ENCODE measurements around the gene GJD4. TPM values are rescaled to one million over a fixed set of nuclear protein-coding genes. Genes with fewer than 3 reads are reported as not detected.

GJD4 gene
- total and polyA plus RNA-seq, 12 donors, result 0.03 TPM; not detected in 11

- peak in 1 of 8 donors; percentile 20 for ATAC-seq
- intact Hi-C loops (cut with DNase I), result loop anchor here in 1 of 10 donors (10.0 kb wide), 1 partner anchor 363 kb away; no protein-coding TSS in a partner anchor
- peaks cover 0 to 11% (median 10%) of the 10 kb centered on the region in 9 donors for H3K4me1 ChIP-seq
- H3K27me3 ChIP-seq, result peaks cover 0 to 66% (median 36%) of the 10 kb centered on the region in 7 donors
- H3K36me3 ChIP-seq, result no peaks in the 10 kb centered on the region
- peak overlapping the region; percentile 40 to 73 (median 53) for H3K4me3 ChIP-seq
- no peak for TF ChIP-seq CTCF (IDR thresholded peaks at IDR 0.05)
- DNase-seq, result no peak
- no peaks in the 10 kb centered on the region for H3K9me3 ChIP-seq
- 54 to 67% methylated on average over 16 of the region's 16 CpGs for WGBS, 2 donors
- no peak overlapping the region for H3K27ac ChIP-seq
Measured at GRCh38 chr10:35608328-35608672, 3.2 kb downstream of the GJD4 start.

DNA sequence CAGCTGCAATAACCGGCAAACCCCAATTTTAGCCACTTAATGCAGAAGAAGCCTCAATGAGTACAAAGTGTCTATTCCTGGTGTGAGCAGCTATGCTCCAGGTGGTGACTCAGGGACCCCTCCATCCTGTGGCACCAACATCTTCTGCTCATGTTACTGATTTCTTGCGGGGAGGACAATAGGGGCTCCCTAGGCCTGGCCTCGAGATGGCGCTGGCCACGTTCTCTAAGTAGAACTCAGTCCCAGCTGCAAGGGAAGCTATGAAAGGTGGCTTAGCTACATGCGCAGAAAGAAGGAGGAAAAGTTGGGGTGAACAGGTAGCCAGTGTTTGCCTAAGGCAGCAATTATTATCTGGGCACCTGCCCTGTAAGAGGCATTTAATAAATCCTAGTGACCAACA lies 6.6 kb downstream of the GJD4 start:
- no peaks in the 10 kb centered on the region for H3K9me3 ChIP-seq
- no peak overlapping the region for H3K27ac ChIP-seq
- 81 to 83% methylated on average over 6 of the region's 6 CpGs for WGBS, 2 donors
- peaks cover 0 to 47% (median 31%) of the 10 kb centered on the region in 7 donors for H3K27me3 ChIP-seq
- DNase-seq (no peak), ATAC-seq (no peak)
- H3K4me1 ChIP-seq, result peaks cover 0 to 11% (median 10%) of the 10 kb centered on the region in 9 donors
- intact Hi-C loops (cut with DNase I), result no loop called here
- H3K36me3 ChIP-seq, result no peaks in the 10 kb centered on the region
- TF ChIP-seq CTCF (IDR thresholded peaks at IDR 0.05), result no peak
- H3K4me3 ChIP-seq, result no peak overlapping the region

DNA sequence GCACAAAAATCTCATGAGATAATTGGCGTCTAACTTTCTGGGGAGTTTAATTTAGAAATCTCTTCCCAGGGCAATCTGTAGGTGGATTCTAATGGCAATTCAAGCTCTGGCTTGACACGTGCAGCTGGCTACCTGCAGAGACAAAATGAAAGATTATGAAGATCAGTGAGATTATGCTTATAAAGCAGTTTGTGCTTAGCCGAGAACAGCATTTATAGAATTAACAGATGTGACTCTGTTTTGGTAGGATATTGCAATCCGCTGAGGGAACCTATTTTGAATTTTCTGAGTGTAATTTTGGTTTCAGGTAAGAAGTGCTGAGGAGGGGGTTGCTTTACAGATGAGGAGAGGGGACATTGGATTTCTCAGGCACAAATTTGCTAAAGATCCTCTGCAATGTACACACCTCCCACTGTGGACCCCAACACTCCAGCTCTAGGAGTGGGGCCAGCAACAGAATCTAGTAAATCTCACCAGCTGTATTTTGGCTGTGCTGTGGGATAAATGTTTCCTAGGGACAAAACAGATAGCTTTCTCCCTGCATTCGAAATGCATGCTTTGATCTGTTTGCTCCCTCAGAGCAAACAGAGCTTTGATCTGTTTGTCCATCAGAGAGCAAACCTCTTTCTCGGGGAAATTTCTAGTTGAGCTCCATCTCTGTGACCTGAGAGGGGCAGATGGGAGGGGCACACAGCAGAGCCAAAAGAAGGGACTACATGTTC lies 7.4 kb downstream of the GJD4 start:
- Histone ChIP-seq H3K9me3 (no peaks in the 10 kb centered on the region), H3K4me1 (peaks cover 0 to 9% (median 8%) of the 10 kb centered on the region in 9 donors), H3K36me3 (no peaks in the 10 kb centered on the region), H3K27me3 (peaks cover 0 to 42% (median 27%) of the 10 kb centered on the region in 7 donors), H3K27ac (no peak overlapping the region), H3K4me3 (no peak overlapping the region)
- no peak for TF ChIP-seq CTCF (IDR thresholded peaks at IDR 0.05)
- ATAC-seq, result no peak
- 67 to 71% methylated on average over 6 of the region's 6 CpGs for WGBS, 2 donors
- no peak for DNase-seq
- intact Hi-C loops (cut with DNase I), result no loop called here

- Histone ChIP-seq H3K36me3 (no peaks in the 10 kb centered on the region), H3K9me3 (no peaks in the 10 kb centered on the region), H3K27ac (no peak overlapping the region), H3K4me1 (peaks cover 0 to 4% (median 4%) of the 10 kb centered on the region in 9 donors), H3K4me3 (no peak overlapping the region), H3K27me3 (peaks cover 0 to 37% (median 21%) of the 10 kb centered on the region in 7 donors)
- 81 to 91% methylated on average over 2 of the region's 2 CpGs for WGBS, 2 donors
- ATAC-seq (no peak), DNase-seq (no peak)
- intact Hi-C loops (cut with DNase I), result no loop called here
- no peak for TF ChIP-seq CTCF (IDR thresholded peaks at IDR 0.05)
Measured at GRCh38 chr10:35613107-35613440, 7.9 kb downstream of the GJD4 start.
